Keratinocyte (primary cell): ENCODE results near the gene CYP19A1. TPM values are rescaled to one million over a fixed set of nuclear protein-coding genes. Genes with fewer than 3 reads are reported as not detected.

ENCODE experiments used
- DNase-seq: peaks from one replicate; pipeline ENCODE4 v3.0.0-alpha.2; 2011; ENCODE audit warnings: low read depth, missing footprints, low spot score
- FAIRE-seq: peaks from 2 replicates; lab custom pipeline; 2011; peaks lifted over from hg19 to GRCh38; lab: Jason Lieb, UNC
- H2AFZ ChIP-seq: 2 replicates; pipeline ENCODE4 v1.6.0; 2012; ENCODE audit warnings: low read length, control low read depth, inconsistent platforms; ENCODE audit not compliant: control insufficient read depth
- H3K27ac ChIP-seq: 2 replicates; pipeline ENCODE4 v1.5.1; 2011; ENCODE audit warnings: low read length; ENCODE audit not compliant: control insufficient read depth, insufficient read depth
- H3K27me3 ChIP-seq: 3 replicates; pipeline ENCODE4 v1.6.0; 2011; ENCODE audit warnings: low read length; ENCODE audit not compliant: control insufficient read depth, insufficient read depth; ENCODE audit errors: extremely low read depth
- H3K36me3 ChIP-seq, 2 experiments: 2 replicates in 1 of 2; 3 replicates in 1 of 2; pipeline ENCODE4 v1.5.1; 2011; ENCODE audit warnings: low read length in 2 of 2, mild to moderate bottlenecking in 1 of 2; ENCODE audit not compliant: control insufficient read depth in 2 of 2, insufficient read depth in 2 of 2; ENCODE audit errors: extremely low read depth in 1 of 2
- H3K4me1 ChIP-seq: 3 replicates; pipeline ENCODE4 v1.5.1; 2011; ENCODE audit warnings: low read length; ENCODE audit not compliant: control insufficient read depth, insufficient read depth; ENCODE audit errors: extremely low read depth
- H3K4me2 ChIP-seq: 3 replicates; pipeline ENCODE4 v1.6.0; 2011; ENCODE audit warnings: low read depth, low read length; ENCODE audit not compliant: control insufficient read depth, insufficient read depth; ENCODE audit errors: extremely low read depth
- H3K4me3 ChIP-seq, 3 experiments: fragments of 200-600 bp in 1 of 3; sonication (generic) in 1 of 3; 2 replicates in 2 of 3; 3 replicates in 1 of 3; pipeline ENCODE4 v1.5.1; 2011 to 2016; ENCODE audit warnings: low read length in 3 of 3, mild to moderate bottlenecking in 3 of 3, control low read depth in 2 of 3, inconsistent platforms in 1 of 3, low read depth in 1 of 3, mixed read lengths in 1 of 3, mixed run types in 1 of 3, moderate library complexity in 1 of 3; ENCODE audit not compliant: control insufficient read depth in 2 of 3, insufficient read depth in 2 of 3; ENCODE audit errors: extremely low read depth in 1 of 3
- H3K79me2 ChIP-seq: 2 replicates; pipeline ENCODE4 v1.6.0; 2012; ENCODE audit warnings: low read length; ENCODE audit not compliant: control insufficient read depth, insufficient read depth
- H3K9ac ChIP-seq: 3 replicates; pipeline ENCODE4 v1.6.0; 2011; ENCODE audit warnings: low read length; ENCODE audit not compliant: control insufficient read depth, insufficient read depth; ENCODE audit errors: extremely low read depth
- H3K9me1 ChIP-seq: 3 replicates; pipeline ENCODE4 v1.6.0; 2011; ENCODE audit warnings: low read length; ENCODE audit not compliant: control insufficient read depth, insufficient read depth; ENCODE audit errors: extremely low read depth
- H3K9me3 ChIP-seq: 2 replicates; pipeline ENCODE4 v1.5.1; 2012; ENCODE audit warnings: low read depth, low read length; ENCODE audit not compliant: control insufficient read depth
- H4K20me1 ChIP-seq: 3 replicates; pipeline ENCODE4 v1.6.0; 2011; ENCODE audit warnings: low read length; ENCODE audit not compliant: control insufficient read depth, insufficient read depth; ENCODE audit errors: extremely low read depth
- CTCF ChIP-seq, 3 experiments: IDR thresholded peaks in 1 of 3; conservative IDR thresholded peaks in 1 of 3; optimal IDR thresholded peaks in 1 of 3; 2 replicates in 2 of 3; 3 replicates in 1 of 3; pipeline versions ENCODE3 to v1.5.1; 2011; ENCODE audit warnings: low read length in 3 of 3, mild to moderate bottlenecking in 3 of 3, moderate library complexity in 2 of 3, control low read depth in 1 of 3, inconsistent platforms in 1 of 3; ENCODE audit not compliant: insufficient read depth in 2 of 3; ENCODE audit errors: extremely low read depth in 1 of 3
- EZH2 ChIP-seq: IDR thresholded peaks from one replicate; pipeline ENCODE4 v1.6.1; 2012; ENCODE audit warnings: inconsistent platforms, mild to moderate bottlenecking, low read length, moderate library complexity
- dilution Hi-C: fragments of 300-500 bp; cut with MboI; formaldehyde crosslinking; loops from one replicate; pipeline ENCODE4 v1.7.0; 2020; ENCODE audit warnings: low sequenced_read_pairs; ENCODE audit not compliant: extremely low pct_ligation_motif_present
- polyA plus RNA-seq, 5 experiments: library from polyadenylated mRNA; depleted of rRNA in 3 of 5; stranded (reverse) in 3 of 5; stranded (forward) in 1 of 5; unstranded in 1 of 5; fragments of >200 nt; gene quantifications; 1 replicate in 1 of 5; 2 replicates in 3 of 5; 3 replicates in 1 of 5; pipeline versions ENCODE4 v1.2.1 to v1.2.3, GENCODE V29; 2011 to 2012; ENCODE audit warnings: missing spikeins in 2 of 5, low read depth in 1 of 5, low replicate concordance in 1 of 5

CYP19A1 gene
- polyA plus RNA-seq, 1 donor (not counting 4 experiments of a cell fraction or from before 2014, with no cell fraction given) = not detected

- TF ChIP-seq CTCF (optimal IDR thresholded peaks at IDR 0.05 in 1 of 3, IDR thresholded peaks at IDR 0.05 in 1 of 3, conservative IDR thresholded peaks at IDR 0.05 in 1 of 3; ENCODE audit: extremely low read depth in 1 of 3, insufficient read depth in 2 of 3, low read length in 3 of 3) (no peak), EZH2 (no peak)
- H3K27me3 ChIP-seq = peaks cover 45% of the 10 kb centered on the region
- FAIRE-seq = no peak
These were observed 67.7 kb downstream of the CYP19A1 start for GRCh38 chr15:51270706-51271105.

GRCh38 chr15:51269496-51269895 is 68.9 kb downstream of the CYP19A1 start:
- Histone ChIP-seq H3K36me3 (no peaks in the 10 kb centered on the region), H3K27me3 (peaks cover 51% of the 10 kb centered on the region), H3K9ac (no peak overlapping the region), H3K27ac (no peak overlapping the region), H3K4me1 (no peaks in the 10 kb centered on the region), H3K9me1 (no peaks in the 10 kb centered on the region), H2AFZ (no peak overlapping the region), H3K79me2 (no peaks in the 10 kb centered on the region), H3K4me2 (no peak overlapping the region), H3K4me3 (no peak overlapping the region), H4K20me1 (no peaks in the 10 kb centered on the region), H3K9me3 (no peaks in the 10 kb centered on the region)
- dilution Hi-C loops = no loop called here
- no peak for DNase-seq
- TF ChIP-seq EZH2 = no peak
- no peak for TF ChIP-seq CTCF (optimal IDR thresholded peaks at IDR 0.05 in 1 of 3, IDR thresholded peaks at IDR 0.05 in 1 of 3, conservative IDR thresholded peaks at IDR 0.05 in 1 of 3; ENCODE audit: extremely low read depth in 1 of 3, insufficient read depth in 2 of 3, low read length in 3 of 3)
- no peak for FAIRE-seq

More at GRCh38 chr15:51270706-51271105, 67.7 kb downstream of the CYP19A1 start:
- dilution Hi-C loops = no loop called here
- no peak for DNase-seq
- no peaks in the 10 kb centered on the region for H3K36me3 ChIP-seq
- no peak overlapping the region for H3K9ac ChIP-seq
- H3K4me2 ChIP-seq = no peak overlapping the region
- no peak overlapping the region for H3K4me3 ChIP-seq
- H4K20me1 ChIP-seq = no peaks in the 10 kb centered on the region
- no peaks in the 10 kb centered on the region for H3K9me3 ChIP-seq
- no peaks in the 10 kb centered on the region for H3K9me1 ChIP-seq
- H3K27ac ChIP-seq = no peak overlapping the region
- no peaks in the 10 kb centered on the region for H3K79me2 ChIP-seq
- no peaks in the 10 kb centered on the region for H3K4me1 ChIP-seq
- no peak overlapping the region for H2AFZ ChIP-seq
